Smooth muscle cell (in vitro differentiated cells): ENCODE data around the gene PDS5B. TPM values are rescaled to one million over a fixed set of nuclear protein-coding genes. Genes with fewer than 3 reads are reported as not detected.
"Not testable (repeated sequence)": the region's sequence is repeated elsewhere in the genome, so short reads cannot be mapped to it uniquely, and the experiment has no call there.

Experiments used
- DNase-seq: peaks from one replicate; lab custom pipeline; 2025; ENCODE audit not compliant: unreplicated experiment; lab: John Stamatoyannopoulos, UW
- H2AFZ ChIP-seq: fragments of 200-600 bp; sonication (generic); 2 replicates; pipeline ENCODE4 v1.6.0; 2016; ENCODE audit warnings: antibody characterized with exemption, low read depth, mild to moderate bottlenecking
- H3F3A ChIP-seq: fragments of 200-600 bp; sonication (generic); 2 replicates; pipeline ENCODE4 v1.6.0; 2017; ENCODE audit warnings: antibody characterized with exemption, low read depth
- H3K27ac ChIP-seq: fragments of 200-600 bp; sonication (generic); 2 replicates; pipeline ENCODE4 v1.5.1; 2016; ENCODE audit warnings: low read depth, mild to moderate bottlenecking
- H3K27me3 ChIP-seq: fragments of 200-600 bp; sonication (generic); 2 replicates; pipeline ENCODE4 v1.6.1; 2016; ENCODE audit warnings: low read depth, mild to moderate bottlenecking
- H3K36me3 ChIP-seq: fragments of 200-600 bp; sonication (generic); 2 replicates; pipeline ENCODE4 v1.5.1; 2016; ENCODE audit warnings: low read depth
- H3K4me1 ChIP-seq: fragments of 200-600 bp; sonication (generic); 2 replicates; pipeline ENCODE4 v1.5.1; 2016; ENCODE audit warnings: low read depth
- H3K4me2 ChIP-seq: fragments of 200-600 bp; sonication (generic); 2 replicates; pipeline ENCODE4 v1.6.0; 2016; ENCODE audit warnings: mild to moderate bottlenecking
- H3K4me3 ChIP-seq: fragments of 200-600 bp; sonication (generic); 2 replicates; pipeline ENCODE4 v1.5.1; 2016; ENCODE audit warnings: mild to moderate bottlenecking
- H3K79me2 ChIP-seq: fragments of 200-600 bp; sonication (generic); 2 replicates; pipeline ENCODE4 v1.6.0; 2016; ENCODE audit warnings: low read depth, mild to moderate bottlenecking
- H3K9ac ChIP-seq: fragments of 200-600 bp; sonication (generic); 2 replicates; pipeline ENCODE4 v1.6.0; 2016; ENCODE audit warnings: low read depth
- H3K9me3 ChIP-seq: fragments of 200-600 bp; sonication (generic); replicated peaks from 2 replicates; pipeline ENCODE4 v1.5.1; 2016; ENCODE audit warnings: low read depth
- H4K20me1 ChIP-seq: fragments of 200-600 bp; sonication (generic); 2 replicates; pipeline ENCODE4 v1.6.0; 2016; ENCODE audit warnings: low read depth
- CTCF ChIP-seq: fragments of 200-600 bp; sonication (generic); IDR thresholded peaks from 2 replicates; pipeline ENCODE4 v1.5.1; 2017; ENCODE audit warnings: borderline replicate concordance, mild to moderate bottlenecking, antibody characterized with exemption; ENCODE audit not compliant: insufficient read depth, poor library complexity, severe bottlenecking
- WGBS: methylation state at CpG from one replicate; pipeline ENCODE4 v1.1.7; 2016; ENCODE audit warnings: low lambda C conversion rate; 5-methylcytosine and 5-hydroxymethylcytosine counted together
- polyA plus RNA-seq: library from polyadenylated mRNA; unstranded; fragments of >200 nt; fragmentation: Nextera tagmentation; extraction: Ambion mirVana; gene quantifications from 2 replicates; pipeline ENCODE4 v1.2.1, GENCODE V29; 2016
- total RNA-seq: library from RNA; depleted of rRNA; stranded (reverse); fragments of >200 nt; gene quantifications from 2 replicates; pipeline ENCODE4 v1.2.3, GENCODE V29; 2014

PDS5B gene
- total and polyA plus RNA-seq, 2 experiments from 2014 or later = 20.5 to 38.9 TPM

GRCh38 chr13:32687275-32687674 lies 101.0 kb downstream of the PDS5B start:
- H3K4me1 ChIP-seq = no peaks in the 10 kb centered on the region
- H3K27ac ChIP-seq = no peak overlapping the region
- H4K20me1 ChIP-seq = no peaks in the 10 kb centered on the region
- H3F3A ChIP-seq = no peaks in the 10 kb centered on the region
- H2AFZ ChIP-seq = no peak overlapping the region
- H3K4me3 ChIP-seq = no peak overlapping the region
- H3K79me2 ChIP-seq = no peaks in the 10 kb centered on the region
- H3K9me3 ChIP-seq = no peaks in the 10 kb centered on the region
- WGBS = 97% methylated on average over 2 of the region's 2 CpGs
- peaks cover 7% of the 10 kb centered on the region for H3K36me3 ChIP-seq
- no peak for DNase-seq
- TF ChIP-seq CTCF = no peak
- H3K9ac ChIP-seq = no peak overlapping the region
- H3K4me2 ChIP-seq = no peak overlapping the region
- H3K27me3 ChIP-seq = no peaks in the 10 kb centered on the region

DNA sequence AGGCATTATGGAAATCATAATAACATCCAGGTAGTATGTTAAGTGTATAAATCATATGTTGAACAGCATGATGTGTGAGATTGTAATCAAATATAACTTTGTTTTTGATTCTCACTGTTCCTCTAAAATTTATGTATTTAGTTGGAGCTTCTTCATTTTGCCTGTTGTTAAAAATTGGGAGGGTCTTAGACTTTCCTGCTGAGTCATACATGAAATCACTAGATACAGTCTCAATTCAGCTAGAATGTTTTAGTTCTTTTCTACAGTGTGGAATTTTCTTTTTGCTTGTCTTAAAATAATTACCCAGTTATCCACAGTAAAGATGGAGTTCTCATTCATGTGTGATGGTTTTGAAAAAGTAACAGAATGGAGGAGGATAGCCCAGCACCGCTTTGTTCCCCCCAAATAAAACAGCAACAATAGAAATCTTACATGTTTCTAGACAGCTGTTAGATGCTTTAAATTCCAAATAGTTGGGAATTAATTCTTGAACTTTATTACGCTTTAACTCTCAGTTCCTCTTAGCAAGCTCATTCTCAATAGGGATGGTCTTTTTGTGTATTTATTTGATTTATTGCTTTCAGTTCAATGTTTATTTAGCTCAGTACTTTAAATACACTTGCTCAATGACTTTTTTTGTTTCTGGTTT lies 109.5 kb downstream of the PDS5B start:
- no peaks in the 10 kb centered on the region for H3K27me3 ChIP-seq
- peak overlapping the region; percentile 25 for H3K27ac ChIP-seq
- no peaks in the 10 kb centered on the region for H3K9me3 ChIP-seq
- H4K20me1 ChIP-seq = no peaks in the 10 kb centered on the region
- H3K4me1 ChIP-seq = no peaks in the 10 kb centered on the region
- no peak overlapping the region for H3K4me2 ChIP-seq
- WGBS = 93% methylated on average over 2 of the region's 2 CpGs
- H2AFZ ChIP-seq = no peak overlapping the region
- no peaks in the 10 kb centered on the region for H3K36me3 ChIP-seq
- no peak overlapping the region for H3K9ac ChIP-seq
- H3F3A ChIP-seq = no peaks in the 10 kb centered on the region
- no peak for TF ChIP-seq CTCF
- no peak for DNase-seq
- no peaks in the 10 kb centered on the region for H3K79me2 ChIP-seq
- no peak overlapping the region for H3K4me3 ChIP-seq

- Histone ChIP-seq H3K27me3 (no peaks in the 10 kb centered on the region), H3K4me3 (no peak overlapping the region), H3K27ac (no peak overlapping the region), H4K20me1 (no peaks in the 10 kb centered on the region), H2AFZ (no peak overlapping the region), H3K9ac (no peak overlapping the region), H3F3A (no peaks in the 10 kb centered on the region), H3K79me2 (peaks cover 3% of the 10 kb centered on the region), H3K36me3 (peaks cover 30% of the 10 kb centered on the region), H3K9me3 (no peaks in the 10 kb centered on the region), H3K4me1 (no peaks in the 10 kb centered on the region), H3K4me2 (no peak overlapping the region)
- 88% methylated on average over 4 of the region's 4 CpGs for WGBS
- DNase-seq = no peak
- no peak for TF ChIP-seq CTCF
Measured at GRCh38 chr13:32707471-32707870, 121.2 kb downstream of the PDS5B start.

- Histone ChIP-seq H3K9ac (no peak overlapping the region), H2AFZ (no peak overlapping the region), H3K79me2 (peaks cover 3% of the 10 kb centered on the region), H3K4me1 (no peaks in the 10 kb centered on the region), H3F3A (no peaks in the 10 kb centered on the region), H3K4me3 (no peak overlapping the region), H3K27me3 (no peaks in the 10 kb centered on the region), H4K20me1 (no peaks in the 10 kb centered on the region), H3K27ac (no peak overlapping the region), H3K4me2 (no peak overlapping the region), H3K9me3 (no peaks in the 10 kb centered on the region), H3K36me3 (peaks cover 49% of the 10 kb centered on the region)
- TF ChIP-seq CTCF = no peak
- no peak for DNase-seq
Measured at GRCh38 chr13:32713397-32713796, 127.1 kb downstream of the PDS5B start.

GRCh38 chr13:32716201-32716600 lies 129.9 kb downstream of the PDS5B start:
- H3K9ac ChIP-seq, H3K4me1 ChIP-seq, H3K27me3 ChIP-seq, H4K20me1 ChIP-seq, H3K79me2 ChIP-seq, H3K4me3 ChIP-seq, H3F3A ChIP-seq, H3K9me3 ChIP-seq, H3K4me2 ChIP-seq, H3K27ac ChIP-seq, H2AFZ ChIP-seq, DNase-seq: not testable (repeated sequence)
- H3K36me3 ChIP-seq = peaks cover 38% of the 10 kb centered on the region
- WGBS = 98% methylated on average over 15 of the region's 21 CpGs
